ENCODE results near the gene PPP2R5A.

- TF ChIP-seq CTCF (IDR thresholded peaks at IDR 0.05; ENCODE audit: insufficient read depth, low read length, poor library complexity, severe bottlenecking) (no peak), EZH2phosphoT487 (conservative IDR thresholded peaks at IDR 0.05; ENCODE audit: low read length) (no peak)
Measured at GRCh38 chr1:212401042-212401441, 115.8 kb downstream of the PPP2R5A start.

All from SU-DHL-6 (cell line).